ENCODE measurements around the gene LRRC28.
A peak's percentile ranks its signal among the peaks of the same experiment; 100 is the strongest.

The LRRC28 gene

GRCh38 chr15:99426431-99427105 lies 175.3 kb downstream of the LRRC28 start:
- TF ChIP-seq JUND (IDR thresholded peaks at IDR 0.05; ENCODE audit: low read depth) = no peak
- DNase-seq (ENCODE audit: low read depth in 1 of 2, low spot score in 1 of 2) = no peak
- in situ Hi-C loops (cut with HindIII; ENCODE audit: low pct_unique_long_range_greater_than_20kb, low sequenced_read_pairs) = no loop called here

GRCh38 chr15:99427210-99427609 lies 175.9 kb downstream of the LRRC28 start:
- DNase-seq (ENCODE audit: low read depth in 1 of 2, low spot score in 1 of 2) = no peak
- no peak for TF ChIP-seq JUND (IDR thresholded peaks at IDR 0.05; ENCODE audit: low read depth)
- in situ Hi-C loops (cut with HindIII; ENCODE audit: low pct_unique_long_range_greater_than_20kb, low sequenced_read_pairs) = no loop called here

- no peak for TF ChIP-seq JUND (IDR thresholded peaks at IDR 0.05; ENCODE audit: low read depth)
- DNase-seq (ENCODE audit: low read depth in 1 of 2, low spot score in 1 of 2) = no peak
- in situ Hi-C loops (cut with HindIII; ENCODE audit: low pct_unique_long_range_greater_than_20kb, low sequenced_read_pairs) = no loop called here
Measured at GRCh38 chr15:99427668-99428361, 176.5 kb downstream of the LRRC28 start.

GRCh38 chr15:99429681-99430081 lies 178.4 kb downstream of the LRRC28 start:
- in situ Hi-C loops (cut with HindIII; ENCODE audit: low pct_unique_long_range_greater_than_20kb, low sequenced_read_pairs) = no loop called here
- no peak for DNase-seq (ENCODE audit: low read depth in 1 of 2, low spot score in 1 of 2)
- no peak for TF ChIP-seq JUND (IDR thresholded peaks at IDR 0.05; ENCODE audit: low read depth)

GRCh38 chr15:99430881-99431401 lies 179.7 kb downstream of the LRRC28 start:
- in situ Hi-C loops (cut with HindIII; ENCODE audit: low pct_unique_long_range_greater_than_20kb, low sequenced_read_pairs) = no loop called here
- TF ChIP-seq JUND (IDR thresholded peaks at IDR 0.05; ENCODE audit: low read depth) = no peak
- no peak for DNase-seq (ENCODE audit: low read depth in 1 of 2, low spot score in 1 of 2)

GRCh38 chr15:99431661-99432091 lies 180.4 kb downstream of the LRRC28 start:
- DNase-seq (ENCODE audit: low read depth in 1 of 2, low spot score in 1 of 2) = no peak
- in situ Hi-C loops (cut with HindIII; ENCODE audit: low pct_unique_long_range_greater_than_20kb, low sequenced_read_pairs) = no loop called here
- TF ChIP-seq JUND (IDR thresholded peaks at IDR 0.05; ENCODE audit: low read depth) = no peak

GRCh38 chr15:99432271-99433025 lies 181.2 kb downstream of the LRRC28 start:
- in situ Hi-C loops (cut with HindIII; ENCODE audit: low pct_unique_long_range_greater_than_20kb, low sequenced_read_pairs) = no loop called here

GRCh38 chr15:99433026-99433756 lies 181.9 kb downstream of the LRRC28 start:
- TF ChIP-seq JUND (IDR thresholded peaks at IDR 0.05; ENCODE audit: low read depth) = no peak

More at GRCh38 chr15:99432271-99433025, 181.2 kb downstream of the LRRC28 start:
- TF ChIP-seq JUND (IDR thresholded peaks at IDR 0.05; ENCODE audit: low read depth) = no peak
- DNase-seq (ENCODE audit: low read depth in 1 of 2, low spot score in 1 of 2) = no peak

GRCh38 chr15:99433757-99434450 lies 182.6 kb downstream of the LRRC28 start:
- no peak for TF ChIP-seq JUND (IDR thresholded peaks at IDR 0.05; ENCODE audit: low read depth)
- in situ Hi-C loops (cut with HindIII; ENCODE audit: low pct_unique_long_range_greater_than_20kb, low sequenced_read_pairs) = no loop called here

More at GRCh38 chr15:99433026-99433756, 181.9 kb downstream of the LRRC28 start:
- DNase-seq (ENCODE audit: low read depth in 1 of 2, low spot score in 1 of 2) = no peak
- in situ Hi-C loops (cut with HindIII; ENCODE audit: low pct_unique_long_range_greater_than_20kb, low sequenced_read_pairs) = no loop called here

GRCh38 chr15:99434506-99435112 lies 183.3 kb downstream of the LRRC28 start:
- in situ Hi-C loops (cut with HindIII; ENCODE audit: low pct_unique_long_range_greater_than_20kb, low sequenced_read_pairs) = no loop called here
- no peak for DNase-seq (ENCODE audit: low read depth in 1 of 2, low spot score in 1 of 2)
- no peak for TF ChIP-seq JUND (IDR thresholded peaks at IDR 0.05; ENCODE audit: low read depth)

More at GRCh38 chr15:99433757-99434450, 182.6 kb downstream of the LRRC28 start:
- DNase-seq (ENCODE audit: low read depth in 1 of 2, low spot score in 1 of 2) = no peak

- no peak for TF ChIP-seq JUND (IDR thresholded peaks at IDR 0.05; ENCODE audit: low read depth)
- DNase-seq (ENCODE audit: low read depth in 1 of 2, low spot score in 1 of 2) = peak; percentile 64 to 77
- in situ Hi-C loops (cut with HindIII; ENCODE audit: low pct_unique_long_range_greater_than_20kb, low sequenced_read_pairs) = no loop called here
Measured at GRCh38 chr15:99435113-99435695, 183.9 kb downstream of the LRRC28 start.
